Motor neuron (in vitro differentiated cells): ENCODE data around the gene RAPGEF3. TPM values are rescaled to one million over a fixed set of nuclear protein-coding genes. Genes with fewer than 3 reads are reported as not detected.

Source experiments
- ATAC-seq, 8 experiments: fragments of 200-7000 bp; cut with Tn5 transposase; replicated peaks in 6 of 8; 2 replicates each; pipeline ENCODE4 v1.8.0; 2021; ENCODE audit warnings: mild to moderate bottlenecking in 8 of 8, moderate library complexity in 8 of 8
- H3K27ac ChIP-seq, 2 donors: fragments of 250-450 bp; sonication (Bioruptor Pico); 2 replicates each; pipeline ENCODE4 v1.9.0; 2021; ENCODE audit warnings: antibody characterized with exemption in 2 of 2, mild to moderate bottlenecking in 2 of 2, moderate library complexity in 1 of 2
- H3K4me1 ChIP-seq, 2 donors: fragments of 250-450 bp; sonication (Bioruptor Pico); replicated peaks in 1 of 2; 2 replicates each; pipeline ENCODE4 v1.6.1; 2021; ENCODE audit warnings: antibody characterized with exemption in 2 of 2, mild to moderate bottlenecking in 2 of 2, moderate library complexity in 1 of 2
- H3K4me3 ChIP-seq, 5 donors: fragments of 250-450 bp; sonication (Bioruptor Pico); 2 replicates each; pipeline ENCODE4 v1.9.0; 2021; ENCODE audit warnings: antibody characterized with exemption in 5 of 5, mild to moderate bottlenecking in 5 of 5, moderate library complexity in 4 of 5
- WGBS, 10 experiments: fragments of 450-650 bp; shearing (Covaris generic); methylation state at CpG; one replicate each; pipeline ENCODE4 v1.0.0; 2022; 5-methylcytosine and 5-hydroxymethylcytosine counted together
- in situ Hi-C, 9 experiments: fragments of 400-800 bp; cut with MboI; loops; one replicate each; pipeline ENCODE4 v1.15.0; 2021; ENCODE audit warnings: low sequenced_read_pairs in 9 of 9, low pct_unique_long_range_greater_than_20kb in 2 of 9; ENCODE audit not compliant: unreplicated experiment in 9 of 9
- total RNA-seq, 8 experiments: library from RNA; unstranded; fragments of 300-600 nt; gene quantifications; 2 replicates each; pipeline versions ENCODE4 v1.2.3 to v1.2.4, GENCODE V29; 2022

Gene RAPGEF3
- total RNA-seq, 8 experiments from 2014 or later: 0.87 to 21.8 (median 4.9) TPM

DNA sequence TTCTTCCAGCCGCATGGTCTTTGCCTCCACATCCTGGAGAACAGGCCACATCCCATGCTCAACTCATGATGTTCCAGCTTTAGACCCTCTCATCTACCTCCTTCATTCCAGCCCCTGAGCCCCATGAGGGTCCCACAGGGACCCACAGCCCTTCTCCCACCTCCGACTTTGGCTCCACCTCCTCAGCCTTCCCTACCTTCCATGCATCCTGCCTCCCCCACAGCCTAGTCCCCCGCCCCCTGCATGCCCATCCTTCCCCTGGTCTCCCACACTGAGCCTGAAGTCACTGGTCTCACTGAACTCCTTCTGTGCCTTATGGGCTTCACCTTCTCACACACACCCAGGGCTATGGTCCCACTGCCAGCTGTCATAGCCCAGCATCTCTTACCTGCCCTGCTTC, 9.8 kb downstream of the RAPGEF3 start:
- no peak for ATAC-seq
- Histone ChIP-seq H3K4me1 (no peaks in the 10 kb centered on the region), H3K4me3 (no peak overlapping the region), H3K27ac (no peak overlapping the region)
- in situ Hi-C loops: loop anchor here in 1 of 9 experiments (25.0 kb wide), 1 partner anchor 238 kb away; no protein-coding TSS in a partner anchor
- WGBS, 10 experiments: 100% methylated on average over 1 of the region's 3 CpGs; no CpG with 5 or more reads in 9 of the 10 experiments

DNA sequence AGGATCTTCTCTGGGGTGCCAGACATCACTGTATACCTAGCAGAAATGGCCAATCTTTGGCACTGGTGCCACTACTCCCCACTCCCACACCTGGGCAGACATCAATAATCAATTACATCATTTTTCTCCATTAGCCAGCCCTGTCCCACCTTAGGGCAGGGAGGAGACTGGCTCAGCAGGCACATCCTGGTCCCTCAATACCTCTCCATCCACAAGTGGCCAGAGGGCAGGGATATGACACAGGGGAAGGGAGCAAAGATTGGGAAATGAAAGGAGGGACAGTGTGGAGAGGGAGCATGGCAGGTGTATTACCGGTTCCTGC, 10.2 kb downstream of the RAPGEF3 start:
- H3K27ac ChIP-seq: no peak overlapping the region
- H3K4me3 ChIP-seq: no peak overlapping the region
- 100% methylated on average over 1 of the region's 1 CpG; no CpG with 5 or more reads in 9 of the 10 experiments for WGBS, 10 experiments
- in situ Hi-C loops: loop anchor here in 1 of 9 experiments (25.0 kb wide), 1 partner anchor 239 kb away; no protein-coding TSS in a partner anchor
- ATAC-seq: no peak
- no peaks in the 10 kb centered on the region for H3K4me1 ChIP-seq

DNA sequence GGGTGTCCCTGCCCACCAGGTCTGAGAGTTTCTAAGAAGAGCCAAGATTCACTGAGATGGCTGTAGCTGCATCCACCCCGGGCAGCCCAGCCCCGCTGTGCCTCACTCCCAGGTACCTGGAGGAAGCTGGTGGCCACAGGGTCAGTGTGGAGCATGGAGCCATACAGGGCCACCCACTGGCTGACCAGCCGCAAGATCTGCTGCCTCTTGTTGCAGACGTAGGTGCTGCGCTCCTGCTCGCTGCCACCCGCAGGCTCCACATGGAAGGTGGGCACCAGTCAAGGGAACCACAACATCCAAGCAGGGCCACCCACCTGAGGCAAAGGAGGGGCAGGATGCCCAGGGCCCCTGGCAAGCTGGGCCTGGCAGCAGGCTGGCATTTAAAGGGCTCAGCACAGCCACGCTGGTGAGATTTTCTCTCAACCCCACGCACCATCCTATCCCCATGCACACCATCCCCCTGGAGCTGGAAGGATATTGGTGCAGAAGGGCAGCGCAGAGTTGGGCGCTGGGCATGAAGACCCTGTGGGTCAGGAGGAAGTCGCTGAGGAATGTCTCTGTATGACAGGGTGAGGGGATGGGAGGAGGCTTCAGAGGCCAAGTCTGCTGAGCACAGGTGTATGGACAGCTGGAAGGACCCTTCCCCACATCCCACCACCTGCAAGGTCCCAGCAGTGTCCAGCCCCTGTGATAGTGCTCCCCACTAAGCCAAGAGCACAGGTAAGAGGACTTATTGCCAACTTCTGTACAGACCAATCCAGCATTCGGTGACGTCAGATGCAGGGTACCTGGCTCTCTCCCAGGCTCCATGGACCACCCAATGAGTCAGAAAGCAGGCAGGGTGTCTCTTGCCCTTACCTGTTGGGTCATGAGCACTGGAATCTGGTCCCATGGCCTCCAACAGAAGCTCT, 10.8 kb downstream of the RAPGEF3 start:
- Histone ChIP-seq H3K27ac (no peak overlapping the region), H3K4me1 (no peaks in the 10 kb centered on the region), H3K4me3 (no peak overlapping the region)
- no peak for ATAC-seq
- in situ Hi-C loops: loop anchor here in 1 of 9 experiments (25.0 kb wide), 1 partner anchor 239 kb away; no protein-coding TSS in a partner anchor
- WGBS, 10 experiments: 70 to 100% (median 88%) methylated on average over 1 to 3 of the region's 14 CpGs; no CpG with 5 or more reads in 5 of the 10 experiments

DNA sequence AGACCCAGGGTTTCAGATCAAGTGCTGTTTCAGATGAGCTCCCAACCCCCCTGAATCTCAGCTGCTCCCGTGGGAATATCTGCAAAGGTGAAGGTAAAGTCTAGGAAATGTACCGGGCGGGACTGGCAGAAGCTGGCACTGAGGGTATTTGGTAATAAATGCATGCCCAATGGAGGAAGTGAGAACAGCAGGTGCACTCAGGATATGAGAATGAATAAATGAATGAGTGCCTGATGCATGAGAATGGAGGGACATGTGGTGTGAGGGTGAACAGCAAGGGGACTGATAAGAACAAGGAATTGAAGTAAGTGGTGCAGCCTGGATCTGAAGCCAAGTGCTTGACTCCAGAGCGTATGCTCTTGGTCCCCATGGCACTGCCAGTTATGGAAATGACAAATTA, 11.6 kb downstream of the RAPGEF3 start:
- Histone ChIP-seq H3K27ac (no peak overlapping the region), H3K4me1 (no peaks in the 10 kb centered on the region), H3K4me3 (no peak overlapping the region)
- WGBS, 10 experiments: 40 to 100% (median 66%) methylated on average over 1 to 4 of the region's 4 CpGs; no CpG with 5 or more reads in 2 of the 10 experiments
- in situ Hi-C loops: loop anchor here in 1 of 9 experiments (25.0 kb wide), 1 partner anchor 240 kb away; no protein-coding TSS in a partner anchor
- ATAC-seq: no peak

DNA sequence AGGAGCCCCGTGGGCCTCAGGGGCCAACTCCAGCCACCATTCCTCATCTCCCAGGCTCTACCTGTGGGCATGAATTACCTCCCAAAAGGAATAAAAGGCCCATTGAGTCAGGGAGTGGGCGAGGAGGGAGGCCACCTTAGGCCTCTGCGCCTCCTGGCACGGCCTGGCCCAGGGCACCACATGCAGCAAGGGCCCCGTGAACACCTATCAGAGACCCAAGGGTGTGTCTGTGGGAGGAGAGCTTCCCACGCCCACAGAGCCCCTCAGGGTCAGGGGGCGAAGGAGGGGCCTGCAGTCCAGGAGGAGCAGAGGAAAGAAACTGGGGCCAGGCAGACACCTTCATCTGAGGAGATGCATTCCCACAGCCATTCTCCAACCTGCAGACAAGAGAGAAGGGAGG, 12.2 kb downstream of the RAPGEF3 start:
- Histone ChIP-seq H3K4me1 (peaks cover 0 to 1% of the 10 kb centered on the region in 2 donors), H3K27ac (no peak overlapping the region), H3K4me3 (no peak overlapping the region)
- no peak for ATAC-seq
- WGBS, 10 experiments: 20 to 100% (median 67%) methylated on average over 1 of the region's 7 CpGs; no CpG with 5 or more reads in 5 of the 10 experiments
- in situ Hi-C loops: loop anchor here in 1 of 9 experiments (25.0 kb wide), 1 partner anchor 241 kb away; no protein-coding TSS in a partner anchor

DNA sequence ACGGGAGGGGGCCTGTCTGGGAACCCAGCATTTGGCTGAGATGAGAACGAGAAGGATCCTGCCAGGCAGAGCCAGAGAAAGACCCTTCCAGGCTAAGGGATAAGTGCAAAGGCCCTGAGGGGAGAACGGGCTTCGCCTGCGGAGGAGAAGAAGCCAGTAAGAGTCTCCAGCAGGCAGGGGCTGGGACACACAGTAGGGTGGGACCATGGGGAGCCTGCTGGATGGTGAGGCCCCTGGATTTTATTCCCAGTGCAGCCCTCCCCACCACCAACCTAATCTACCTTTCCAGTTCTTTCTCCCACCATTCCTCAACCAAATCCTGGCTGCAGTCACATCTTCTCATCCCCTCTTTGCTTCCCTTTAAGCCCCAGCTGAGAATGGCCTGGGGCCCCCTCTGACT, 12.6 kb downstream of the RAPGEF3 start:
- WGBS, 10 experiments: 60 to 76% (median 73%) methylated on average over 1 to 5 of the region's 5 CpGs; no CpG with 5 or more reads in 7 of the 10 experiments

DNA sequence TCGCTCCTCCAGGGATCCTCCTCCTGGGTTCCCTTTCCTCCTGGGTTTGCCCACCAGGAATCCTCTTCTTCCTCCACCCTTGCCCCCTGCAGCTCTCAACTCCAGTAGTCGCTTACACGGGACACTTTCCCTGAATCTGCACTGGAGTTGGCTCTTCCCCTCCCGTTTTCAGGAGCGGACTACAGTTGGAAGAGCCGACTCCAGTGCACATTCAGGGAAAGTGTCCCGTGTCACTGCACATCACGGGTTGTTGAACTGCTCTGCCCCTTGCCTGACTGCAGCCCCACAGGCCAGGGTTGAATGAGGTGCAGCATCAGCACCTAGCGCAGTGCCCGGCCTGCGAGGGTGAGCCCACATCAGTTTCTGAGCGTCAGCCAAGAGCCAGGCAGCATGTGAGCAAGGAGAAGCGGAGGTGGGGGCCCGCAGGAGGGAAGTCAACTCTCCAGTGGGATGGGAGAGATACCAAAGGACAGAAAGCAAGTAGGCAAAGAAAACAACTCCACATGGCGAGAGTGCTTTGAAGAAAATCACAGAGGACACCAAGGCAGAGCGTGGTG, 13.1 kb downstream of the RAPGEF3 start:
- 55 to 81% (median 78%) methylated on average over 4 to 15 of the region's 16 CpGs; no CpG with 5 or more reads in 2 of the 10 experiments for WGBS, 10 experiments
- peak in 4 of 8 experiments; percentile 5 to 33 (median 24) for ATAC-seq
- in situ Hi-C loops: loop anchor here in 1 of 9 experiments (25.0 kb wide), 1 partner anchor 242 kb away; no protein-coding TSS in a partner anchor
- H3K4me3 ChIP-seq: no peak overlapping the region
- H3K27ac ChIP-seq: no peak overlapping the region
- H3K4me1 ChIP-seq: peaks cover 4 to 11% of the 10 kb centered on the region in 2 donors

More for the DNA sequence above, 12.6 kb downstream of the RAPGEF3 start:
- H3K27ac ChIP-seq: no peak overlapping the region
- in situ Hi-C loops: loop anchor here in 1 of 9 experiments (25.0 kb wide), 1 partner anchor 241 kb away; no protein-coding TSS in a partner anchor
- H3K4me1 ChIP-seq: peaks cover 3 to 6% of the 10 kb centered on the region in 2 donors
- no peak overlapping the region for H3K4me3 ChIP-seq
- ATAC-seq: no peak

DNA sequence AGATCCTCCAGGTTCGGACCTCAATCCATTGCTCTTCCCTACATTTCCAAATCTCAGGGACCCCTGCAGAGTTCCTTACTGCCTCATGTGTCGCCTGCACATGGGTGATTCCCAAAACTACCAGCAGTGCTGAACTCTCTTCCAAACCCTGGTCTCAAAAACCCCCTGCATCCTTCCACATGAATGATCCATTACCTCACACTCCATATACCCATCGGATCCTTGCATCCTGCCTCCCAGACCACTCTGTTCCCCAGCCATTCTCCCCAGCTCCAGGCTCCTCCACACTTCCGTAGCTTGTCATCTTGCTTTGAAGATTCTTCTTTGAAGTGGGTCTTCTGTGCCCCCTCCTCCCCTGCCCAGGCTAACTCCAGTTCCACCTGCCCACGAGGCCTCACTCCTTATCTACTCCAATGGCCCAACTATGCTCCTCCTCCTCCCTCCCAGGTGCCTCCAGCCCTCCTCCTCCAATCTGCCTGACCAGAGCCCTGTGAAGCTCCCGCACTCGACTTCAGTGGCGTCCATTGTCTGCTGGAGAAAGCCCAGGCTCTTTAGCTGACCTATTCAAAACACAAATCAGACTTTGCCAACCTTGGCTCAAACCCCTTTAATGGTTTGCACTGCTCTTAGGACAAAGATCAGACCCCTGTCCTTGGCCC, 13.8 kb downstream of the RAPGEF3 start:
- WGBS, 10 experiments: 33 to 100% (median 73%) methylated on average over 1 to 5 of the region's 8 CpGs; no CpG with 5 or more reads in 2 of the 10 experiments
- no peak for ATAC-seq
- Histone ChIP-seq H3K27ac (no peak overlapping the region), H3K4me1 (peaks cover 4 to 13% of the 10 kb centered on the region in 2 donors), H3K4me3 (no peak overlapping the region)
- in situ Hi-C loops: loop anchor here in 1 of 9 experiments (25.0 kb wide), 1 partner anchor 242 kb away; no protein-coding TSS in a partner anchor

DNA sequence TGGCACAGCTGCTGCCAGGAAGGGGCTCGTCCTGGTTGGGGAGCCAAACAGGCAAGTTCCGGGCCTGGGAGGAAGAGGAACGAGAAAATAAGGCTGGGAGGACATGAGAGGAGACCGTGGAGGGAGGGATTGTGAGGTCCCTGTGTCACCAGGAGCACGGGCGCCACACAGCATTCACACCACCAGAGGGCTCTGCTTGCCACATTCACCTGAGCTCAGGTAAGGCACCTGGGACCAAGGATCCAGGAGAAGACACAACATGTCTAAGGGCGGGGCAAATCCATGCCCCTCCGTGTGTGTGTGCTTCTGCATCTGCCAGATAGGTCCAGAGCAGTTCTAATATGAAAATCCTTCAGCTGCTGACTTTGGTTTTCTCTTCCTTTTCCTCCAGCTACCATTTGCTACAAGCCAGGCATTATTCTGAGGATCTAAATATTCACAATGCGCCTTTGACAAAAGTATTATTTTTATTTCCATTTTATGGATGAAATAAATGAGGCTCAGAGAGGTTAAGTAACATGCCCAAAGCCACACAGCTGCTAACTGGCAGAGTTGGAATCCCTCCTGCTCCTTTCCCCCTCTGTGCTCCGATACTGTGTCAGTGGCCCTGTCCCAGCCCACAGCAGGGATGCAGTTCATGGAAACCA, 14.6 kb downstream of the RAPGEF3 start:
- in situ Hi-C loops: loop anchor here in 1 of 9 experiments (25.0 kb wide), 1 partner anchor 243 kb away; no protein-coding TSS in a partner anchor

DNA sequence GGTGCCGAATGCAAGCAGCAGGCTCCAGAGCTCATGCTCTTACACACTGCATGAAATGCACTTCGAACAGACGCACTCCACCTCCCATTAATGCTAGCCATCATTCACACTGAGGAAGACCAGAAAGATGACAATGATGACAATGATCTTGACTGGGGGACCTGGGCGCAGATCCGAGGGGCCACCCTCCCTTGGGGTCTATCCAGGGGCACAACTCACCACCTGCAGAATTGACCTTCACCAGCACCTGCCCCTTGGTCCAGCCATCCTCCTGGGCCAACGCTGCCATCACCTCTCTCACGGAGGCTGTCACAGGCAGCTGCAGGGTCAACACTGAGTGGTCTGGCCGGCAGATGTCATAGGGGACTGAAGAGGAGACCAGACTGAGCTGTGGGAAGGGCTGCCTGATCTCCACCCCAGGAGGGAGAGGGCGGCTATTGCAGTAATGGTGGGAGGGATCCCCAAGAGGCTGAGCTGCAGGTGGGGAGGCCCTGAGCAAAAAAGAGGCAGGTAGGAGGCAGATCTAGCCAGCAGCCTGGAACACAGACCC, 15.3 kb downstream of the RAPGEF3 start:
- in situ Hi-C loops: loop anchor here in 1 of 9 experiments (25.0 kb wide), 1 partner anchor 244 kb away; no protein-coding TSS in a partner anchor
- WGBS, 10 experiments: 58 to 100% (median 87%) methylated on average over 2 to 6 of the region's 9 CpGs; no CpG with 5 or more reads in 5 of the 10 experiments
- ATAC-seq: no peak
- Histone ChIP-seq H3K4me1 (peaks cover 4 to 13% of the 10 kb centered on the region in 2 donors), H3K27ac (no peak overlapping the region), H3K4me3 (no peak overlapping the region)

More for the DNA sequence above, 14.6 kb downstream of the RAPGEF3 start:
- H3K4me1 ChIP-seq: peaks cover 4 to 13% of the 10 kb centered on the region in 2 donors
- H3K27ac ChIP-seq: no peak overlapping the region
- WGBS, 10 experiments: 36 to 60% (median 51%) methylated on average over 1 to 8 of the region's 10 CpGs; no CpG with 5 or more reads in 4 of the 10 experiments
- no peak for ATAC-seq
- no peak overlapping the region for H3K4me3 ChIP-seq

DNA sequence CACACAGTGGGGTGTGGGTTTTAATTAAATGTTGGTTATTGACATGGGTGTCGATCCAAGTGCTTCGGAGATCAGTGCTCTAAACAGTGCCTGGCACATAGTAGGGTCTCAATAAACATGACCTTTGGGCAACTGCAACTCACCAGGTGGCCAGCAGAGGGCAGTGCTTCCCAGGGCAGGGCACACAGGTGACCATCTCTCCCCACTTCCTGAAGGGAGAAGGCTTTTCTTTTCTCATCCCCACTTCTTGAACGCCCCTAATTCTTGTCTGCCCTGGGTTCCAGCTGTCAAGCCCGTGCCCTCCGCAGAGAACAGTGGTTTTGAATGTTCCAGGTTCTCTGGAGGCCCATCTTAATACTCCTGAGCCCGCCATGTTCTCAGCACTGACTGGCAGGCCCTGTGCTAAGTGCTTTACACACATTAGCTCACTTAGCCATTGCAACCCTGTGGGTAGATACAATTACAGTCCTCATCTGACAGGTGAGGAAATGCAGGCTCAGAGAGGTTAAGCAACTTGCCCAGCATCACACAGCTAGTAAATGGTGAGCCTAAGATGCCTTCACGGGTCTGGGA, 16.3 kb downstream of the RAPGEF3 start:
- no peak overlapping the region for H3K4me3 ChIP-seq
- no peak overlapping the region for H3K27ac ChIP-seq
- peak in 1 of 8 experiments; percentile 21 for ATAC-seq
- H3K4me1 ChIP-seq: peaks cover 7 to 17% of the 10 kb centered on the region in 2 donors
- in situ Hi-C loops: loop anchor here in 1 of 9 experiments (25.0 kb wide), 1 partner anchor 245 kb away; no protein-coding TSS in a partner anchor
- WGBS, 10 experiments: 0 to 96% (median 68%) methylated on average over 1 to 5 of the region's 7 CpGs; no CpG with 5 or more reads in 2 of the 10 experiments
